Metanephros (tissue), 1 donor: Measurements from ENCODE around the gene LRRC8E. TPM values are rescaled to one million over a fixed set of nuclear protein-coding genes. Genes with fewer than 3 reads are reported as not detected.

ENCODE experiments used
- total RNA-seq: library from RNA; depleted of rRNA; stranded (reverse); fragments of >200 nt; gene quantifications from one replicate; pipeline ENCODE4 v1.2.3, GENCODE V29; 2014

Gene LRRC8E
- total RNA-seq: 2.7 TPM

DNA sequence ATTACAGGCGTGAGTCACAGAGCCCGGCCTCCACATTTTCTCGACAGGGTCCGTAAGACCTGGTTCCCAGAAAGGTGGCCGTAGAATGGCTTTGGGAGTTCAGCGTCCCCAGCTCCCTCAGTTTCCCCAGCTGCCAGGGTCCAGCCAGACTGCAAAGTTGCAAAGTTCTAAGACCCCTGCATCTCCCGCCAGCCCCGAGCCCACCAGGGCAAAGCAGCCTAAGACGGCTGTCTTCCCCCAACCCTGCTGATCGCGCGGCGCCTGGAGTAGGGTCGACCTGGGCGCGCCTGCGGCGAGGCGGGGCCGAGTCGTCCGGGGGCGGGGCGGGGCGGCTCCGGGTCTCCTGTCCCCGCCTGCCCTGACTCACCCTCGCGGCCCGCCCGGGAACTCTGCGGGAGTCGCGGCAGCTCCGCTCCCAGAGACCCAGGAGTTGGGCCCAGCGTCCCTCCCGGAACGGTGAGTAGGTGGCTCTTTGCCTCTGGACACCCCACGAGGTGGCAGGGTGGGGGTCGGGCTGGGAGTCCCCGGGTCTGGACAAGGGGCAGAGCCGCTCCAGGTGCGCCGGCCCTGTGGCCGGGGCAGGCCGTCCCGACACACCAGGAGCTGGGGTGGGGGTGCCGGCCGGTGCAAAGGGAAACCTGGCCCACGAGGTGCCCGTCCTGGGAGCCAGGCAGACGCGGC is at the start of gene LRRC8E:
LRRC8E (plus strand) TSS at position 366 of the 681 bp plus-strand sequence. CDS start 7,094 bp downstream, outside the sequence.

DNA sequence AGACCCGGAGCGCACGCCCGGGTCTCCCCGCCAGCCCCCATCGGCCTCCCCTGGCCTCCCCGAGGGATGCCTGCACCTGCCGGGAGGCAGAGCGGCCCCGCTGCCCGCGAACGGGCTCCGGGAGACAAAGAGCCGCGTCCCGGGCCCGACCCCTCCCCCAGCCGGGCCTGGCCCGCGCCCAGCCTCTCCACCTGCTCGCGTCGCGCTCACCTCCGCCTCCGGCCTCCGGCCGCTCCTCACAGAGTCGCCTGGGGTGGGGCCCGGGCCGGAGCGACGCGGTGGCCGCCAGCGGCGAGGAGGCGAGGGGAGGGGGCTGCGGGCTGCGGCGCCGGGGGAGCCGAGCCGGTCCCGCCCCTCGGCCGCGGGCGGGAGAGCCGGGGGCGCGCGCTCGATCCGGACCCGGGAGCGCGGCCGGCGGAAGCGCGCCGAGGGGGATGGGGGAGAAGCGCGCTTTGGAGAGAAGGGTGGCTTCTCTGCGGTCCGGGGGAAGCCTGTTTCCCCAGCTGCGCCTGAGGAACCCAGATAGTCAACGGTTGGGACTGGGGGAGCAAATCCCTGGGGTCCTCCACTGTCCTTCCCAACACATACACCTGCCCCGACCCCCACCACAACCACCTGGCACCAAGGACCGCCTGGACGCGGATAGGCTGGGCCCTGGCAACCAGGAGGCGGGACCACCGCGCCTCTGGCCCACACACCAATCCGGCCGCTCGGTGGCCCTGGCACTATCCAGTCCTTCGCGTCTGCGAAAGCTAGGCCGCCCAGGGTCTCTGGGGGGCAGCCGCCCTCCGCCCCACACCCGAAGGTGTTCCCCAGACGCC is 14.0 kb upstream of the LRRC8E start, which contains the start of gene PRR36:
PRR36 (minus strand) TSS at position 315 of the 821 bp plus-strand sequence. CDS start 701 bp downstream, outside the sequence.

DNA sequence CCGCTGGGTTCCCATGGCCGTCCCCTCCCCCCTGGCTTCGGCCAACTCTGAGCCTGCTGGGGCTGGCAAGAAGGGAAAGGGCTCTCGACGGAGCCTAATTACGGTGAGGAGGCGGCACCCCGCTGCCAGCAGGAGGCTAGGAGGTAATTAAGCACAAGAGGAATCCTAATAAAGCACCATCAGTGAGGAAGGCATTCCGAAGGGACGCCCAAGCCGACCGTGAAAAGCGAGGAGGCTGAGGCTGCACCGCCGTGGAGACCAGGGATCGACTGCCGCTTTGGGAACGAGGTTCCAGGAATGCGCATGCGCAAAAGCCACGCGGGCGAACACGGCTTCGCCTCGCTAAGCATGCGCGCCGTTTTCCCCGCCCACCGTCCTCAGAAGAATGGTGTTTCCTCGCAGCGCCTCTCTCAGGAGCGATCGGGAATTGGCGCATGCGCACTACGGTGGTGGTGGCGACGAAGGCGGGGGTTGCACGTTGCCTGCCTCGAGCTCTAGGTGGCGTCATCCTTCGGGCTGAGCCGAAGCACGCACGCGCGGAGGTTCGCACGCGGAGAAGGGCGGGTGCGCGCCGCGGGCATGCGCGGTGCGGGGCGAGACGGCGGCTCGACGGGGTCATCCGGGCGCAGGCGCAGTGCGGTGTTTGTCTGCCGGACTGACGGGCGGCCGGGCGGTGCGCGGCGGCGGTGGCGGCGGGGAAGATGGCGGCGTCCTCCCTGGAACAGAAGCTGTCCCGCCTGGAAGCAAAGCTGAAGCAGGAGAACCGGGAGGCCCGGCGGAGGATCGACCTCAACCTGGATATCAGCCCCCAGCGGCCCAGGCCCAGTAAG is 15.1 kb downstream of the LRRC8E start, which contains the start of gene MAP2K7:
MAP2K7 (plus strand) TSS at position 634 of the 830 bp plus-strand sequence; CDS start at position 702, 68 bp downstream.

DNA sequence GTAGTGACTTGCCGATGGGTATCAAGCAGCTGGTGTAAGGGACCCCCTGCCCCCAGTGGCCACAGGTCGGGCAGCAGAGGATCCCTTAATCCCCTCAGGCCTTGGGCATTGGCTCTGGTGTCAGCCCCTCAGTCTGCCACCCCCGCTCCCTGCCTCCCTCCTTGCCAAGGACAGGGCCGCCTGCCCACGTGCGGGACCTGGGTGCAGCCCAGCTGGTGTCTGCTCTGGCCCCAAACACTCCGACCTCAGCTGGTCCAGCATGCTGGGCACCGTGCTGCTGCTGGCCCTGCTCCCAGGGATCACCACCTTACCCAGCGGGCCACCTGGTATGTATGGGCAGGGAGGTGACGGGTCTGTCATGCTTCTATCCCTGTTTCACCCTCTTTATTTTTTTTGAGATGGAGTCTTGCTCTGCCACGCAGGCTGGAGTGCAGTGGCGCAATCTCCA is 26.3 kb downstream of the LRRC8E start, which contains the start of gene TGFBR3L:
TGFBR3L (plus strand) TSS at position 233 of the 448 bp plus-strand sequence.

DNA sequence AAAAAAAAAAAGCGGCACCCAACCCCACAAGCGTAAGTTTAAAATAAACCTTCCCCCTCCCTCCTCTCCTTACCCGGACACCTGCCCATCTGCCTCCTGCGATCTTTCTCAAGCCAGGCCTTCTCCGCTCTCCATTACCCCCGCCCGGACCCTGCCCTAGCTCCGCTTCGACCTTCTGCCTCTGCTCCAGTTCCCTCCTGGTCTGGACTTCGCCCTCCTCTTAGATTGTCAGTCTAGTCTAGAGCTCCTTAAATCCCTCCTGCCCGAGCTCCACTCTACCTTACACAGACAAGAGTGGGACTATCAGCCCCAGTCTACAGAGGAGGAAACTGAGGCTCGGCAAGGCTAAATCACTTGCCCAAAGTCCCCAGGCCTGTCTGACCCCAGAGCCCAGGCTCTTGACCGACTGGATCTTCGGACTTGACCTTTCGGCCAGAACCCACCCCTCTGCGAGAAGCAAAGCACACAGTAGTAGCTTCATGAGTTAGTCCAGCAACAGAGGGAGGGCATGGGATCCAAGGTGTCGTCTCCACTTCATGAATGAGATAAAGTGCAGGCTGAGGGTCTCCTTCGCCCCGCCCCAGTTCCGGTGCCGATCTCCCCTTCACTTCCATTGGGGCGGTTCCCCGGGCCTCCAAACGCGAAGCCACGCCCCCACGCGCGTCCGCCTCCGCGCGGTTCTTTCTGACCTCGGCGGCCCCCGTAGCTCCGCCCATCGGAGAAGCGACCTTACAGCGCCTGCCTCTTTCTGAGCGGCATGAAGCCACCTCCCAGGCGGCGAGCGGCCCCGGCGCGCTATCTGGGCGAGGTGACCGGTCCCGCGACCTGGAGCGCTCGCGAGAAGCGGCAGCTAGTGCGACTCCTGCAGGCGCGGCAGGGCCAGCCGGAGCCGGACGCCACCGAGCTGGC is 31.6 kb downstream of the LRRC8E start, which contains the start of gene SNAPC2:
SNAPC2 (plus strand) TSS at position 729 of the 909 bp plus-strand sequence; CDS start at position 758, 29 bp downstream.

DNA sequence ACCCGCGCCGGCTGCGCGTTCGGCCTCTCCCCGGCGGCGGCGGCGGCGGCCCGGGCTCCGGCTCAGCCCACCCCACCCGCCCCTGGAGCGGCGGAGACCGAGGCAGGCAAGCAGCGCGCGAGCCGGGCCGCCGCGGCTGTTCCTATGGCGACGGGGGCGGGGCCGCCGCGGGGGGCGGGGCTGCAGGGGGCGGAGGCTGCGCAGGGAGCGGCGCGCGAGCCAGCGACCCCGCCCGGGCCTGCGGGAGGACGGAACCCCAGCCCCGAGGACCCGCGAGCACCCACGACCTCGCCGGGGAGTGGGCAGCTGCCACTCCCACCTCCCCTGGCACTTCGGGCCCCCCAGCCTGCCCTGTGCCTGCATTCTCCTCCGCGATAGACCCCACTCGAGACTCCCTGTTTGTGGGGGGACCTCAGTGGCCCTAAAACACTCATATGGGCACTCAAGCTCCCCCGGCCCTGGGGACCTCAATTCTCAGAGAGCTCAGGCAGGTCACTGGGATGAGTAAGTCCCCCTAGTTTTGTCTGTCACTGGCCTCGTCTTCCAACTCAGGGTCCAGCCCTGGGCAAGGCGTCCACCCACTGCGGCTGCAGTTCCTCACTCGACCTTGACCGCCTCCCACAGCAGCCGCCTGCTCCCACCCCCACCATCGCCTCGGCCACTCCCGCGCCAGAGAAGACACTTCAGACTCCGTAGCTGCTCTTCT is 37.9 kb downstream of the LRRC8E start, which contains the start of gene CTXN1:
CTXN1 (minus strand) TSS at position 115 of the 706 bp plus-strand sequence. CDS start 597 bp downstream, outside the sequence.

DNA sequence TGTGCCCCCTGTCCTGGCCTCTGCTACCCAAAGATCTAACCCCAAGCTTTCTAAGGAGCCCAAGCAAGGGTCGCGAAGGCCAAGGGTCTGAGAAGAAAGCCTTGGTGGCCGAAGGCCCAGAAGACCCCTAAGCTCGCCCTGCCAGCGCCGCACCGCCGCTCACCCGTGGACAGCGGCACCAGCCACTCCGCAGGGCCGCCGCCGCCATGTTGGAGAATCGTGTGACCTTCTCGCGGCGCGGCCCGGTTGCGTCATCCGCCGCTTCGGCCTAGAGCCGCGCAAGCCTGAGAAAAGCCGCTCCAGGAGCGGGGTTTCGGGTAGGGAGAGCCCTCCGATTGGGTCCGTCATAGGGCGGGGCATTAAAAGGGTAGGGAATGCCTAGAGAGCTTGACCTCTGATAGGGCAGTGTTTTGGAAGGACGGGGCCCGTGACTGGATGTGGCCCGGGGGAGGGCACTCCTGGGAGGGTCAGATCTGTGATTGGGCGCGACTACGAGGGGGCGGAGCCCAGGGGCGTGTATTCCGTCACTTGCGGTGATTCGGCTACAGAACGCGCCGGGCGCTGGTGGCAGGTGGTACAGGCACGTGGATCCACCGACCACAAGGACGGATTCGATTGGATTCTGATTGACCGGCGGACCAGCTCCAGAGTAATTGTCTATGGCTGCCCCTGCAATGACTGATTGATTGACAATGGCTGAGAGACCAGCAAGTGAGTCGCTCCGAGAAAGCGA is 55.3 kb downstream of the LRRC8E start, which contains the start of gene TIMM44:
TIMM44 (minus strand) TSS at position 223 of the 733 bp plus-strand sequence; CDS start at position 208, 15 bp downstream.

Other genes starting within 250 kb of the LRRC8E start
- 6.5 TPM for gene RETN, start 219.5 kb upstream of the LRRC8E start, total RNA-seq
- gene MCEMP1, start 211.4 kb upstream of the LRRC8E start, total RNA-seq: 0.64 TPM
- gene TRAPPC5, start 207.7 kb upstream of the LRRC8E start, total RNA-seq: 66.3 TPM
- 0.23 TPM for gene FCER2, start 186.4 kb upstream of the LRRC8E start, total RNA-seq
- 0.29 TPM for gene CLEC4G, start 156.4 kb upstream of the LRRC8E start, total RNA-seq
- 4.8 TPM for gene CD209, start 141.0 kb upstream of the LRRC8E start, total RNA-seq
- gene CLEC4M, start 125.3 kb upstream of the LRRC8E start, total RNA-seq: 2.7 TPM
- gene EVI5L, start 58.3 kb upstream of the LRRC8E start, total RNA-seq: 15.4 TPM
- gene PRR36, start 14.1 kb upstream of the LRRC8E start, total RNA-seq: 1.9 TPM
- 25.8 TPM for gene MAP2K7, start 15.4 kb downstream of the LRRC8E start, total RNA-seq
- not detected for gene TGFBR3L, start 26.3 kb downstream of the LRRC8E start, total RNA-seq
- 13.7 TPM for gene SNAPC2, start 31.8 kb downstream of the LRRC8E start, total RNA-seq
- gene CTXN1, start 37.6 kb downstream of the LRRC8E start, total RNA-seq: 6.1 TPM
- 33.7 TPM for gene TIMM44, start 55.2 kb downstream of the LRRC8E start, total RNA-seq
- 64.2 TPM for gene ELAVL1, start 117.1 kb downstream of the LRRC8E start, total RNA-seq
- gene CCL25, start 164.2 kb downstream of the LRRC8E start, total RNA-seq: not detected